ENCODE results near the gene GTPBP8. TPM values are rescaled to one million over a fixed set of nuclear protein-coding genes. Genes with fewer than 3 reads are reported as not detected.

Gene GTPBP8
- total RNA-seq, 1 donor from 2014 or later: 14.4 TPM

DNA sequence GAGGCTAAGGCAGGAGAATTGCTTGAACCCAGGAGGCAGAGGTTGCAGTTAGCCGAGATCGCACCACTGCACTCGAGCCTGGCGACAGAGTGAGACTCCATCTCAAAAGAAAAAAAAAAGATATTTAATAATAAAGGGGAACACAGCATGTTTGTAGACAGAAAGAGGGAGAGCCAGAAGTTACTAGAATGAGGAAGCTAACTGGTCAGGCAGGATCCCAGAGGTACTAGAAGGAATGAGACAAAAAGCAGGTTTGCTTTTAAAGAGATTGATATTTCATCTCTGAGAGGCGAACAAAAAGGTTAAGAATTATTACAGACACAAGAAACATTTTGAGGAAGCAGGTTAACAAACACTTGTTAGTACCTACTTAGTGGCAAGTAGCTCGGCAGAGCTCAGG, 25.1 kb upstream of the GTPBP8 start:
- TF ChIP-seq, protein P1, sequence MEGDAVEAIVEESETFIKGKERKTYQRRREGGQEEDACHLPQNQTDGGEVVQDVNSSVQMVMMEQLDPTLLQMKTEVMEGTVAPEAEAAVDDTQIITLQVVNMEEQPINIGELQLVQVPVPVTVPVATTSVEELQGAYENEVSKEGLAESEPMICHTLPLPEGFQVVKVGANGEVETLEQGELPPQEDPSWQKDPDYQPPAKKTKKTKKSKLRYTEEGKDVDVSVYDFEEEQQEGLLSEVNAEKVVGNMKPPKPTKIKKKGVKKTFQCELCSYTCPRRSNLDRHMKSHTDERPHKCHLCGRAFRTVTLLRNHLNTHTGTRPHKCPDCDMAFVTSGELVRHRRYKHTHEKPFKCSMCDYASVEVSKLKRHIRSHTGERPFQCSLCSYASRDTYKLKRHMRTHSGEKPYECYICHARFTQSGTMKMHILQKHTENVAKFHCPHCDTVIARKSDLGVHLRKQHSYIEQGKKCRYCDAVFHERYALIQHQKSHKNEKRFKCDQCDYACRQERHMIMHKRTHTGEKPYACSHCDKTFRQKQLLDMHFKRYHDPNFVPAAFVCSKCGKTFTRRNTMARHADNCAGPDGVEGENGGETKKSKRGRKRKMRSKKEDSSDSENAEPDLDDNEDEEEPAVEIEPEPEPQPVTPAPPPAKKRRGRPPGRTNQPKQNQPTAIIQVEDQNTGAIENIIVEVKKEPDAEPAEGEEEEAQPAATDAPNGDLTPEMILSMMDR (IDR thresholded peaks at IDR 0.05): no peak
- intact Hi-C loops (cut with DNase I): no loop called here
- ATAC-seq: no peak
- no peaks in the 10 kb centered on the region for H3K4me1 ChIP-seq
- H3K4me3 ChIP-seq: no peak overlapping the region
- no peaks in the 10 kb centered on the region for H3K27me3 ChIP-seq (ENCODE audit: low read depth)
- H3K27ac ChIP-seq: no peak overlapping the region
- H3K36me3 ChIP-seq: no peaks in the 10 kb centered on the region
- no peaks in the 10 kb centered on the region for H3K9me3 ChIP-seq
- DNase-seq: no peak

DNA sequence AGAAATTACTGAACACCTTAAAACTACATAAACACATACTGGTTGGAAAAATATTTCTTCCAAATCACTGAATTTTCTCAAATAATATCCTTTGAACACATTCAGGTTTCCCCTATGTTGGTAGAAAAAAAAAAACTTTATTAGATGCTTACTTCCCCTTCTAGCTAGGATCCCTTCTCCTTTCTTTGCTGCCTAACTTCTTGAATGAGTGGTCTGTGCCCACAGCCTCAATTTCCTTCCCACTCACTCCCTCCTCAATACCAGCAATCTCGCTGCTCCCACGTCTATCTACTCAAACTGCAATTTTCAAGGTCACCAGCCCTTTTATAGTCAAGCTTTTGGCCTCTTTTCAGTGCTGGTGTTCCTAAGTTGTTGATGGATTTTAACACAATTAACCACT, 24.2 kb upstream of the GTPBP8 start:
- intact Hi-C loops (cut with DNase I): no loop called here

DNA sequence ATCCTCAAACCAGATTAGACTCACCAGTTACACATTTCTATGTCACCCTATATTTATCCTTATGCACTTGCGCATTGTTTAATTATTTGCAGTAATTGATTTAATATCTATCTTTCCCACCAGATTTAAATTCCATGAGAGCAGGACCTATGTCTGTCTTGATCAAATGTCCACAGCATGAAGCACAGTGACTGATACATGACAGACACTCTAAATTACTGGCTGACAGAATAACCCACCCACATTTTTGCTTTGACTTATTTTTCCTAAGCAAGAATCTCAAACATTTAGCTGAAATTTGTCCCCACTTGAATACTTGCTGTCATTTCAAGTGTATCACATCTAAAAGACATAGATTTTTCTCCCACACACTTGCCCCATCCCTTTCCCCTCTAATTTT, 23.4 kb upstream of the GTPBP8 start:
- DNase-seq (no peak), ATAC-seq (no peak)
- no peak overlapping the region for H3K27ac ChIP-seq
- intact Hi-C loops (cut with DNase I): no loop called here
- no peak overlapping the region for H3K4me3 ChIP-seq
- no peaks in the 10 kb centered on the region for H3K36me3 ChIP-seq
- TF ChIP-seq, protein P1 (IDR thresholded peaks at IDR 0.05): no peak
- no peaks in the 10 kb centered on the region for H3K4me1 ChIP-seq
- no peaks in the 10 kb centered on the region for H3K27me3 ChIP-seq (ENCODE audit: low read depth)
- H3K9me3 ChIP-seq: no peaks in the 10 kb centered on the region

More for the DNA sequence above, 24.2 kb upstream of the GTPBP8 start:
- ATAC-seq (peak; percentile 24 to 39), DNase-seq (no peak)
- H3K27ac ChIP-seq: no peak overlapping the region
- no peaks in the 10 kb centered on the region for H3K36me3 ChIP-seq
- H3K27me3 ChIP-seq (ENCODE audit: low read depth): no peaks in the 10 kb centered on the region
- no peaks in the 10 kb centered on the region for H3K9me3 ChIP-seq
- TF ChIP-seq, protein P1 (IDR thresholded peaks at IDR 0.05): no peak
- H3K4me1 ChIP-seq: no peaks in the 10 kb centered on the region
- H3K4me3 ChIP-seq: no peak overlapping the region

DNA sequence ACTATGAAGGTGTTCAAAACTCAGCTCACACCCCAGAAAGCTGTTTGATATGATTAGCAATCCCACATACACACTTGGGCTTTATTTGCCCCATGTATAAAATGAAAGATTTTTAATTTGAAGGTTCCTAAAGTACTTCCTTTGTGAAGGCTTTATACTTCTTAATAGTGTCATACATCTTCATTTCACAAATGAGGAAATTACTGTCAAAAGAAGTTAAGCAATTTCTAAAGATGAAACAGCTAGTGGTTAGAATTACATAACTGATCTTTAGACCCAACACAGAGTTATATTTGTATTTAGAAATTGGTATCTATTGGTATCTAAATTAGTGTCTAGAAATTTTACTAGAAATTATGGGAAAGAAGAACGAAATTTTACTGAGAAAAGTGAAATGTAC, 23.0 kb upstream of the GTPBP8 start:
- H3K4me3 ChIP-seq: no peak overlapping the region
- no peak overlapping the region for H3K27ac ChIP-seq
- ATAC-seq: peak in 1 of 2 donors; percentile 38
- H3K27me3 ChIP-seq (ENCODE audit: low read depth): no peaks in the 10 kb centered on the region
- DNase-seq: no peak
- H3K4me1 ChIP-seq: no peaks in the 10 kb centered on the region
- intact Hi-C loops (cut with DNase I): no loop called here
- no peaks in the 10 kb centered on the region for H3K36me3 ChIP-seq
- H3K9me3 ChIP-seq: no peaks in the 10 kb centered on the region
- TF ChIP-seq, protein P1 (IDR thresholded peaks at IDR 0.05): no peak

DNA sequence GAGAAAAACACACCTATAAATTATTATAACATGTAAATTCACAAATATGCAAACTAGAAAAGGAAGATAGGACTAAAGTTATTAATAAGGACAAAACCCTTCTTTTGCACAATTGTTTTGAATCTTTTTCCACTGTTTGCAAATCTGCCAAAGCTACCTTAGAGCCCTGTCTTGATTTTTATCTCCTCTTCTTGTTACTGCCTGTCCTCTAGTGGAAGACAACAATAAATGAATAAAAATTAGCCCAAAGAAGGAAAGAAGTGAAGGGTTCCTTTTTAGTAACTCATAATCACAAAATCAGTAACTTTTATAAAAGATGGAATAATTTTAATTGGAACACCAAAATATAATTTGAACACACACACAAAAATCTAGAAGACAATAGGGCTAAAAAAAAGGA, 18.6 kb upstream of the GTPBP8 start:
- intact Hi-C loops (cut with DNase I): no loop called here
- H3K9me3 ChIP-seq: no peaks in the 10 kb centered on the region
- ATAC-seq (no peak), DNase-seq (no peak)
- peaks cover 17% of the 10 kb centered on the region for H3K4me1 ChIP-seq
- no peak overlapping the region for H3K4me3 ChIP-seq
- H3K27me3 ChIP-seq (ENCODE audit: low read depth): no peaks in the 10 kb centered on the region
- no peaks in the 10 kb centered on the region for H3K36me3 ChIP-seq
- no peak overlapping the region for H3K27ac ChIP-seq
- TF ChIP-seq, protein P1 (IDR thresholded peaks at IDR 0.05): no peak

Measured in lower lobe of right lung (tissue), 2 donors.